Activated CD8-positive, alpha-beta memory T cell treated with anti-CD3 and anti-CD28 coated beads, Interleukin-2, amount 10 ng/mL, durations not matched to agents 7 days and 5 days (primary cell): ENCODE data around the gene ADGRG3. TPM values are rescaled to one million over a fixed set of nuclear protein-coding genes. Genes with fewer than 3 reads are reported as not detected.

Experiments
- ATAC-seq: fragments of 150-1000 bp; cut with Tn5 transposase; one replicate; pipeline ENCODE4 v1.10.0; 2021; ENCODE audit warnings: moderate library complexity
- CTCF ChIA-PET: fragments of 350-600 bp; sonication (Branson Sonifier 250); formaldehyde crosslinking; loops from one replicate; lab custom pipeline; 2021; ENCODE audit warnings: antibody characterized with exemption; lab: Charles Lee
- DNase-seq: peaks from one replicate; pipeline ENCODE4 v3.0.0-alpha.2; 2020
- H3K27ac Mint-ChIP-seq: one replicate; pipeline ENCODE4 v1.8.0; 2021; ENCODE audit warnings: mild to moderate bottlenecking, mixed read lengths
- H3K27me3 Mint-ChIP-seq: one replicate; pipeline ENCODE4 v1.8.0; 2021; ENCODE audit warnings: mixed read lengths
- H3K36me3 Mint-ChIP-seq: one replicate; pipeline ENCODE4 v1.8.0; 2021; ENCODE audit warnings: mild to moderate bottlenecking, mixed read lengths
- H3K4me1 Mint-ChIP-seq: one replicate; pipeline ENCODE4 v1.8.0; 2021; ENCODE audit warnings: mixed read lengths
- H3K4me3 Mint-ChIP-seq: one replicate; pipeline ENCODE4 v1.8.0; 2021; ENCODE audit warnings: mild to moderate bottlenecking, moderate library complexity, mixed read lengths
- H3K9me3 Mint-ChIP-seq: one replicate; pipeline ENCODE4 v1.8.0; 2022; ENCODE audit warnings: low read depth, mixed read lengths
- total RNA-seq, 2 experiments: library from RNA; stranded (reverse); gene quantifications; one replicate each; pipeline ENCODE4 v1.2.3, GENCODE V29; 2021

Gene ADGRG3
- total RNA-seq, 2 experiments from 2014 or later: not detected

GRCh38 chr16:57672824-57673223 is 4.7 kb downstream of the ADGRG3 start:
- peaks cover 29% of the 10 kb centered on the region for H3K27me3 Mint-ChIP-seq
- ATAC-seq: no peak
- no peak overlapping the region for H3K27ac Mint-ChIP-seq
- peaks cover 7% of the 10 kb centered on the region for H3K4me1 Mint-ChIP-seq
- CTCF ChIA-PET: interaction anchor here (1.0 to 2.4 kb wide), 4 partner anchors 24 to 148 kb away, joined by 4 to 8 read pairs (median 4); no protein-coding TSS in a partner anchor
- H3K9me3 Mint-ChIP-seq: no peaks in the 10 kb centered on the region
- no peak overlapping the region for H3K4me3 Mint-ChIP-seq
- no peak for DNase-seq
- H3K36me3 Mint-ChIP-seq: no peaks in the 10 kb centered on the region

- CTCF ChIA-PET: interaction anchor here (0.7 kb wide), 1 partner anchor 10 kb away, joined by 3 read pairs; no protein-coding TSS in a partner anchor
- ATAC-seq (no peak), DNase-seq (no peak)
- Mint-ChIP-seq H3K27me3 (peaks cover 24% of the 10 kb centered on the region), H3K4me3 (no peak overlapping the region), H3K9me3 (no peaks in the 10 kb centered on the region), H3K36me3 (no peaks in the 10 kb centered on the region), H3K27ac (no peak overlapping the region), H3K4me1 (no peaks in the 10 kb centered on the region)
Measured at GRCh38 chr16:57675741-57676551, 7.8 kb downstream of the ADGRG3 start.

GRCh38 chr16:57676553-57677085 is 8.5 kb downstream of the ADGRG3 start:
- no peaks in the 10 kb centered on the region for H3K36me3 Mint-ChIP-seq
- no peak overlapping the region for H3K27ac Mint-ChIP-seq
- no peak overlapping the region for H3K4me3 Mint-ChIP-seq
- H3K9me3 Mint-ChIP-seq: no peaks in the 10 kb centered on the region
- CTCF ChIA-PET: interaction anchor here (0.7 kb wide), 1 partner anchor 9 kb away, joined by 3 read pairs; no protein-coding TSS in a partner anchor
- DNase-seq (no peak), ATAC-seq (no peak)
- peaks cover 20% of the 10 kb centered on the region for H3K27me3 Mint-ChIP-seq
- no peaks in the 10 kb centered on the region for H3K4me1 Mint-ChIP-seq

- H3K36me3 Mint-ChIP-seq: no peaks in the 10 kb centered on the region
- peaks cover 17% of the 10 kb centered on the region for H3K27me3 Mint-ChIP-seq
- CTCF ChIA-PET: no interaction called here
- no peak overlapping the region for H3K27ac Mint-ChIP-seq
- no peaks in the 10 kb centered on the region for H3K9me3 Mint-ChIP-seq
- no peaks in the 10 kb centered on the region for H3K4me1 Mint-ChIP-seq
- ATAC-seq: no peak
- DNase-seq: no peak
- no peak overlapping the region for H3K4me3 Mint-ChIP-seq
Measured at GRCh38 chr16:57677622-57678369, 9.7 kb downstream of the ADGRG3 start.

- Mint-ChIP-seq H3K27ac (no peak overlapping the region), H3K4me3 (no peak overlapping the region), H3K27me3 (peaks cover 5% of the 10 kb centered on the region), H3K4me1 (no peaks in the 10 kb centered on the region), H3K9me3 (no peaks in the 10 kb centered on the region), H3K36me3 (no peaks in the 10 kb centered on the region)
- ATAC-seq: no peak
- CTCF ChIA-PET: no interaction called here
- no peak for DNase-seq
Measured at GRCh38 chr16:57679016-57679415, 10.9 kb downstream of the ADGRG3 start.

GRCh38 chr16:57679767-57680482 is 11.8 kb downstream of the ADGRG3 start:
- H3K9me3 Mint-ChIP-seq: no peaks in the 10 kb centered on the region
- no peak overlapping the region for H3K27ac Mint-ChIP-seq
- no peak overlapping the region for H3K4me3 Mint-ChIP-seq
- CTCF ChIA-PET: interaction anchor here (2.1 kb wide), 1 partner anchor 8 kb away, joined by 7 read pairs; no protein-coding TSS in a partner anchor
- peaks cover 3% of the 10 kb centered on the region for H3K27me3 Mint-ChIP-seq
- no peaks in the 10 kb centered on the region for H3K36me3 Mint-ChIP-seq
- DNase-seq: no peak
- no peaks in the 10 kb centered on the region for H3K4me1 Mint-ChIP-seq
- no peak for ATAC-seq

GRCh38 chr16:57680842-57681375 is 12.8 kb downstream of the ADGRG3 start:
- DNase-seq (no peak), ATAC-seq (no peak)
- no peak overlapping the region for H3K4me3 Mint-ChIP-seq
- peaks cover 3% of the 10 kb centered on the region for H3K27me3 Mint-ChIP-seq
- CTCF ChIA-PET: interaction anchor here (2.1 kb wide), 1 partner anchor 9 kb away, joined by 7 read pairs; no protein-coding TSS in a partner anchor
- H3K27ac Mint-ChIP-seq: no peak overlapping the region
- H3K4me1 Mint-ChIP-seq: no peaks in the 10 kb centered on the region
- no peaks in the 10 kb centered on the region for H3K9me3 Mint-ChIP-seq
- H3K36me3 Mint-ChIP-seq: no peaks in the 10 kb centered on the region

GRCh38 chr16:57681950-57682728 is 14.0 kb downstream of the ADGRG3 start:
- ATAC-seq (no peak), DNase-seq (no peak)
- H3K36me3 Mint-ChIP-seq: no peaks in the 10 kb centered on the region
- no peaks in the 10 kb centered on the region for H3K9me3 Mint-ChIP-seq
- no peaks in the 10 kb centered on the region for H3K27me3 Mint-ChIP-seq
- CTCF ChIA-PET: interaction anchor here (0.9 to 2.1 kb wide), 3 partner anchors 10 to 34 kb away, joined by 3 to 7 read pairs (median 5); no protein-coding TSS in a partner anchor
- H3K4me3 Mint-ChIP-seq: no peak overlapping the region
- H3K4me1 Mint-ChIP-seq: no peaks in the 10 kb centered on the region
- no peak overlapping the region for H3K27ac Mint-ChIP-seq

GRCh38 chr16:57682809-57683635 is 14.9 kb downstream of the ADGRG3 start:
- CTCF ChIA-PET: interaction anchor here (0.9 to 1.5 kb wide), 2 partner anchors 14 to 49 kb away, joined by 3 read pairs; no protein-coding TSS in a partner anchor
- DNase-seq (no peak), ATAC-seq (no peak)
- H3K27me3 Mint-ChIP-seq: no peaks in the 10 kb centered on the region
- H3K4me1 Mint-ChIP-seq: peaks cover 3% of the 10 kb centered on the region
- H3K36me3 Mint-ChIP-seq: no peaks in the 10 kb centered on the region
- no peaks in the 10 kb centered on the region for H3K9me3 Mint-ChIP-seq
- H3K27ac Mint-ChIP-seq: no peak overlapping the region
- no peak overlapping the region for H3K4me3 Mint-ChIP-seq

- Mint-ChIP-seq H3K27ac (no peak overlapping the region), H3K4me3 (no peak overlapping the region), H3K27me3 (no peaks in the 10 kb centered on the region), H3K36me3 (no peaks in the 10 kb centered on the region), H3K9me3 (no peaks in the 10 kb centered on the region), H3K4me1 (peaks cover 8% of the 10 kb centered on the region)
- no peak for DNase-seq
- CTCF ChIA-PET: interaction anchor here (1.5 kb wide), 1 partner anchor 48 kb away, joined by 3 read pairs; no protein-coding TSS in a partner anchor
- ATAC-seq: no peak
Measured at GRCh38 chr16:57683636-57684545, 15.8 kb downstream of the ADGRG3 start.
